GM19468 (cell line): Measurements from ENCODE around the gene PRDM16.

Source experiments
- ATAC-seq: cut with Tn5 transposase; IDR thresholded peaks from one replicate; pipeline ENCODE4 v1.9.1; 2021; ENCODE audit warnings: mild to moderate bottlenecking, moderate library complexity, moderate number of reproducible peaks; ENCODE audit not compliant: unreplicated experiment; ENCODE audit errors: extremely low read depth

PRDM16 gene

GRCh38 chr1:3211582-3212375, 142.8 kb downstream of the PRDM16 start:
- ATAC-seq, result no peak

DNA sequence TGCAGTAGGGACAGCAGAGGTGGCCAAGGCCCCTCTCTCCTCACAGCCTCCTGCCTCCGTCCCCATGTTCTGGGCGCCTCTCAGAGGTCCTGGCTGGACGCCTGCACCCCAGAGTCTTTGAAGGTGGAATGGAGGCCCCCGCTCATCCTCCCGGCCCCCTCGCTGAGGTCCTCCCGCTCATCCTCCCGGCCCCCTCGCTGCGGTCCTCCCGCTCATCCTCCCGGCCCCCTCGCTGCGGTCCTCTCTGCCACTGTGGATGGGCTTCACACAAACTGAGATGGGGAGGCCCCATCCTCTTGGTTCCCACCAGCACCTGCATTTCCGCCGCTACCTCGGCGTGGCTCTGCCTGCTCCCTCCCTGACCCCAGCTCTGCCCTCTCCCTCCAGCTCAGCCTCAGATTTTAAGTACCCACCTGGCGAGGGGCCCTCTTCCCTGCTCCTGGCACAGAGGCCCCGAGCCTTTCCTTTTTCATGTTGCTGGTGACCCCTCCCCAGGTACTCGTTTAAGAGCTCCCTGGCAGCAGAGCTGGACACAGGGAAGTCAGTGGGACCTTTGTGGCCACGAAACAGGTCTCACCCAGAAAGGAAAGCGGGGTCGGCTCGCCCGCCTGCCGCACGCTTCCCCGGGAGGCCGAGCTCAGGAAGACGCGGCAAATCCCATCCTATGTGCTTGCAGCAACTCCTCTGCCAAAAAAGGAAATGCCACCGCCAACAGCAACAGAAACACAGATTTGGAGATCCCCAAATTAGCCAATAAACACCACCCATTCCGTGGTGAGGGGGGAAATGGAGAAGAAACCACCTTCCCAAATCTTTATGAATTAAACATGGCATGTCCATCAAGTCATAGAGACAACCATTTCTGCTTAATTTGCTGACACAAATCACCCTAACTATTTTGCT, 143.7 kb downstream of the PRDM16 start:
- ATAC-seq, result no peak

DNA sequence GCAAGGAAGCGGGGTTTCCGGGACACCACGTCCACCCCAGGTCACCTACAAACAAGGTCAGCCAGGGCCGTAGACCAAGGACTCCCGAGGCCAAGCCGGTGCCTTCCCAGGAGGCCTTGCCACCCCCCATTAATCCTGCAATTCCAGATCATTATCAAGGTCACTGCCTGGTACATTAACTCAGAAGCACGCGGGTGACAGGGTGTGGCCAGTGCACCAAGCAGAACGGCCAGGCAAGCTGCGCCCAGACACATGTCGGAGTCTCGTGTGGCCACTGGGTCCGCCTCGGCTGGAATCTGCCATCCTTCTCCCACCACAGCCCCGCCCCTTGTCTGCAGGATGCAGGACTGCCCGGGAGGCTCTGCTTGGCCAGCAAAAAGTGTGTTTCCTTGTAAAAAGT, 144.7 kb downstream of the PRDM16 start:
- ATAC-seq, result no peak

DNA sequence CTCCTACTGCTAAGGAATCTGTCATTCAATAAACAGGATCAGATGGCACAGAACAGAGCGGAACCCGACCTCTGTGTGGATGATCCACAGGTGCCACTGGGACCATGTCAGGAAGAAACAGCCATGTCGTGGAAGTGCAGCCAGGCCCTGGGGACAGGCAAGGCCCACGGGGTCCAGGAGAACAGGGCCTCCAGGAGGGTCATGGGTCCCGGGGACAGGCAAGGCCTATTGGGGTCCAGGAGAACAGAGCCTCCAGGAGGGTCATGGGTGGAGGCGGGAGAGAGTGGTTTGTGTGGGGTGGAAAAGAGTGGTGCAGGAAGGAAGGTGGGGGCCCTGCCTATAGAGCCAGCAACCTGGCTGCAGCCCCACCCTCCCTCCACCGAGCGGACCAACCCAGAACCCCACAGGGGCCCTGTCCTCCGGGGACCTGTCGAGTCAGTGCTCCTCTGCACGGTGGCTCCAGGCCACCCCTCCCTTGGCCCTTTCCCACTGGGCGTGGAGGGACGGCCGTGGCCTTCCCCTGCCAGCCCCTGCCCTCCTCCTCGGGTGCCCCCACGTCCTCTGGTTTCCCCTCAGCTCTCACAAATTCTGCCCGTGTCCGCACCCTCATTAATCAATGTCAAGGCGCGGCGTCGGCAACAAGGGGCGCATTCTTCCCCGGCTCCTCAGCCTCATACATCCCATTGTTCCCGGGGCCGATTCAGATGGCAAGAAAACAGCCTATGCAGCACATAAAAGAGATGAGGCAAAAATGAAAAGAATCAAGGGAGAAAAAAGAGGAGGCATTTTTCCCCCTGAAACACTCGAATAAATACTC, 146.4 kb downstream of the PRDM16 start:
- no peak for ATAC-seq

GRCh38 chr1:3216015-3216391, 147.0 kb downstream of the PRDM16 start:
- no peak for ATAC-seq

DNA sequence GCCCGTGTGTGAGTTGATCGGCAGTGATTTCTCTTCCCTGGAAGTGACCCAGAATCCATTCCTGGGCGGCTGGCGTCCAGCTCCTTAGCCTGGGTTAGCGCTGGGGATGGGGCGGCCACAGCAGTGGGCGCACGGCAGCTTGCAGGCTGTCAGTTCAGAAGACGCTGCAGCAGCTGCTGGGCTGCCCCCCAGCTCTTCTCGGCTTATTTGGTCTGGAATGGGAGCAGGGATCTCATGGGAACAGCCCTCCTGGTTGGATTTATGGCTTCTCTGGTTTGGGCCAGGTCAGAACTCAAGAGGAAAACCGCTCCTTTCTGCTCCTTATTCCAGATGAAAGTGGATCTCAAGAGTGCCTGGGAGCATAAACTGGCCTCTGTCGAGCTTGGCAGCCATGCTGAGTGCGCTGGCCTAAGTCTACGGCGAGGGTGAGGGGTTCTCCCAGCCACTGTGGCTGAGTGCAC, 148.2 kb downstream of the PRDM16 start:
- no peak for ATAC-seq

GRCh38 chr1:3217979-3218679, 149.1 kb downstream of the PRDM16 start:
- ATAC-seq, result no peak

- ATAC-seq, result no peak
These were observed 150.2 kb downstream of the PRDM16 start for GRCh38 chr1:3219005-3219790.

DNA sequence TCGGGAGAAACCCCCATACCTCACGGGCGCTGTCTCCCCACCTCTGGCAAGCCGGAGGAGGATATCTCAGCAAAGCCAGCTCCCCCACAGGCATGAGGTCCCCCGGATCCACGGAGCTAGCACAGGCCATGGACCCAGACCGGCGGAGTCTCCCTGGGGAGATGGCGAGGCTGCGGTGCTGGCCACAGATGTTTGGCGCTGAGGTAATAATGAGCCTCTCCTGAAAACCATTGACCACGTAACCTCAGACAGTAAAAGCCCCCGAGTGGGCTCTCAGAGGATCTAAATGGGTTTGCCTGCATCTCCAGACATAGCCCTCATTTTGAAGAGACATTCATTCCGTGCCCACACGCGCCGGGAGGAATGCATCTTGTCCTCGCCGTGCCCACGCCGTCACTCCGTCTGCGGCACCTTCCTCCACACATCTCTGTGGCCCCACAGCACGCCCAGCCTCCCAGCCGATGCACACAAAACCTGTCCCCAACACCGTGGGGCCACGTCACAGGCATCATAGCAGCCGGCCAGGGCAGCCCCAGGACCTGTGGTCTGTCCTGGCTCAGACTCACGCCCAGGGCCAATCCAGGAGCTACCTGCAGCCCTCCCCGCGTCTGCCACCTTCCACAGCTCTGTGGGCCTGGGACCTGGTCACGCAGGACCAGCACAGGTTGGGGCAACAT, 150.9 kb downstream of the PRDM16 start:
- no peak for ATAC-seq

GRCh38 chr1:3221112-3222041, 152.4 kb downstream of the PRDM16 start:
- ATAC-seq, result no peak

- no peak for ATAC-seq
These were observed 153.2 kb downstream of the PRDM16 start for GRCh38 chr1:3222042-3222692.

- ATAC-seq, result no peak
These were observed 156.7 kb downstream of the PRDM16 start for GRCh38 chr1:3225661-3226060.

DNA sequence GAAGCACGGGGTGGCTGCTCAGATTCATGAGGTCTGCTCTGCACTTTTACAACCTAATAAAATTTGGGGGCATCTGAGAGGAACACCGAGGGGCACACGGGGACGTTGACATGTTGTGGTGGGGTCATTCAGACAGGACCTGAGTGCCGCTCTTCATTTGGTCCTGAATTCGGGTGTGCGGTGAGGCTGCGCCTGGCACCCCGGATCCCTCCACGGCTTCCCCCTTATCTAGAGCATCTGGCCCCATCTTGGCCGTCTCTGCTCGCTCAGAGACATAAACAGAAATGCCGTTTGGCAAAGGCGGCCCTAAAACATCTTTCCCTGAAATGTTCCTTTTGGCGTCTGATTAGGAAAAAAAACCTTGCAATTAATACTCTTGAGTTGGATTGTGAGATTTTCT, 157.2 kb downstream of the PRDM16 start:
- ATAC-seq, result no peak

DNA sequence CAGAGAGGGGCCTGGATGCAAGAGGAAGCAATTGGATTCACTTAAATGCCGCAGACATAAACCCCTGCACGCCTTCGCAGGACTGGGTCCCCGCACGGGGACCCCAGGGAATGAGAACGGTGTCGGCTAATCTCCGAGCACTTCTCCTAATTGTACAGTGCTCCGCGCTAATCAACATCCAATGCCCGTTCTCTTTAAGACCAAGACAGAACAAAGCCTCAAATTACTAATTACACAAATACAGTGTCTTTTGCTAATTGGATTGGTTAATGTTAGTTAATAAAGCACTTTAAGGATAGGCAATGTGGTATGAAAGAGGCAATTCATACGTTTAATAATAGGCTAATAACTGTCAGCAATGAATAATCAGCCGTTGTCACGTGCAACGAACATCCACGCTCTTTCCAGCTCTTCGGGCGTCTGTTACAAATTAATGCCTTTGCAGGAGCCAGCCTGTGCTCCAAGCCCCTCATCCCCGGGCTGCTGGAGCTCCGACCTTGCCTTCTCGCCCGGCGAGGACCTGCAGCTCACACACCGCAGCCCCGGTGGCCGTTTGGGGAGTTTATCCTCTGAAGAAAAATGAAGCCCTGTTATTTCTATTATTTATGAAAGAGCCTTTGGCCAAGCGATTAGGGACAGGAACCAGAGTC, 157.8 kb downstream of the PRDM16 start:
- ATAC-seq, result no peak

DNA sequence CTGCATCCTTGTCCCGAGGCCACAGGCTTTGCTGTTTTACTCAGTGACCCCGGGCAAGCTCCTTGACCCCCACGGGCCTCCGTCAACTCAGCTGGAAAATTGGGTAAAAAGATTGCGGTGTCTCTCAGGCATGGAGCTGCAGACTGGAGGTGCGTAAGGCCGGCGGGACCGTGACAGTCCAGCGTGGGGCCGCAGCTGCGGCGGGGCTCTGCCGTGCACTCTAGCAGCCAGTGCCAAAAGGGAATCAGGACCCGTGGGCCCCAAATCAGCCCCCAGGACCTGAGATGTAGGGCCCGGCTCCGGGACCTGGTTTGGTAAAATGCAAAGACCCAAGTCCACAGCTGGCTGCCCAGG, 158.3 kb downstream of the PRDM16 start:
- ATAC-seq, result no peak

DNA sequence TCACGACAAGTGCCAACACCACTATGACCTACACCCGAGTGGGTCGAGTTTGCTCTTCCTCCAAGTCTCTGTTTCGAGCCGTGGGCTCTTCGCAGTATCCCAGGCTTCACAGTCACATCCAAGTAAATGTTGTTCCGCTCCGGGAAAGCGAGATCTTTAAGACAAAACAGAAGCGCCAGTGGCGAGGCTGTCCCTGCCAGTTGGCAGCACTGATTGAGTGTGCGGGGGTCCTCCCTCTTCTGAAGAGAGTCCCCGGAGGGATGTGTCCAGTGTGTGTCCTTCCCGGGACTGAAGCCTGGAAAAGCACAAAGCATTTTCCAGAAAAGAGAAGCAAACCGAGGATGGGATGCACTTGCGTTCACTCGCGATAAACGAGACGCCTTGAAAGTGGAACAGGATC, 158.9 kb downstream of the PRDM16 start:
- no peak for ATAC-seq
